Large intestine (tissue), 3 donors: ENCODE results near the gene SLC26A1. TPM values are rescaled to one million over a fixed set of nuclear protein-coding genes. Genes with fewer than 3 reads are reported as not detected.

ENCODE experiments used
- DNase-seq, 2 donors: peaks; one replicate each; pipeline versions ENCODE4 v3.0.0 to v3.0.0-alpha.2; 2013
- H3K27ac ChIP-seq: one replicate; pipeline ENCODE4 v1.5.1; 2013; ENCODE audit warnings: low read length
- H3K27me3 ChIP-seq: 2 replicates; pipeline ENCODE4 v1.6.1; 2013; ENCODE audit warnings: low read length; ENCODE audit not compliant: control insufficient read depth, insufficient read depth
- H3K36me3 ChIP-seq: 2 replicates; pipeline ENCODE4 v1.6.1; 2013; ENCODE audit warnings: low read length; ENCODE audit not compliant: control insufficient read depth, insufficient read depth
- H3K4me1 ChIP-seq: one replicate; pipeline ENCODE4 v1.6.1; 2013; ENCODE audit warnings: low read length; ENCODE audit not compliant: control insufficient read depth, insufficient read depth
- H3K4me3 ChIP-seq: one replicate; pipeline ENCODE4 v1.5.1; 2013; ENCODE audit warnings: low read length
- H3K9me3 ChIP-seq: one replicate; pipeline ENCODE4 v1.6.1; 2013; ENCODE audit warnings: mild to moderate bottlenecking, low read depth, low read length, moderate library complexity; ENCODE audit not compliant: control insufficient read depth
- WGBS: methylation state at CpG from one replicate; pipeline ENCODE4 v1.1.5; 2013; ENCODE audit warnings: low lambda C conversion rate; ENCODE audit not compliant: insufficient coverage; 5-methylcytosine and 5-hydroxymethylcytosine counted together
- polyA plus RNA-seq: library from polyadenylated mRNA; unstranded; fragments of 120-200 nt; gene quantifications from one replicate; pipeline ENCODE4 v1.2.1, GENCODE V29; 2013

SLC26A1 gene
- polyA plus RNA-seq, 1 donor, result 10.1 TPM

DNA sequence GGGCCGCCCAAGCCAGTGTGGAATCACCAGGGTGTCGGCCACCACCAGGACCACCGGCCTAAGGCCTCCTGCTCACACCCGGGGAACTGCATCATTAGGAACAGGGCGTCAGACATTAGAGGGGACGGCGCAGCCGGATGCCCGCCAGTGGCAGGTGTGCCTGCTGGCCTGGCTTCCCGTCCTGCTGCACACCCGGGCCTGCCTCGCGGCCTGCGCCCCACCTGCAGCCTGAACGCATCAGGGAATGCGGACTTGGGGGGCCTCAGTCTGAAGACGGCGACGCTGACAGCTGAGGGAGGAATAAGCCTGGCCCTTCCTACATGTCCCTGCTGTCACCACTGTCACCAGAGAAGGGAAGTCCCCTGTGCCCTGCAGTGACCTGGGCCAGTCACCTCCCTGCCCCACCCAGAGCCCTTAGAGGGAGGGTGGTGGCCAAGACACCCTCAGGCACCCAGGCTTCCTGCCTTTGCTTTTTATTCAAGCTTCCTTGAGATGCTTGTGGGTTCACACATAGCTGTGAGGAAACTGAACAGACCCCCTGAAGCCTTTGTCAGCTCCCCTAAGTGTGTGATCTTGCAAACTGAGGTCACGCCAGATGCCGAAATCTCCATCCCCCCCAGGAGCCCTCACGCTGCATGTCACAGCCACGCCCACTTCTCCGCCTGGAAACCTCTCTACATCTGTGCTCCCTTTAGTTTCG lies 23.0 kb downstream of the SLC26A1 start:
- peak overlapping the region; percentile 89 for H3K27ac ChIP-seq
- peaks cover 16% of the 10 kb centered on the region for H3K27me3 ChIP-seq
- H3K4me1 ChIP-seq, result peaks cover 35% of the 10 kb centered on the region
- peaks cover 19% of the 10 kb centered on the region for H3K36me3 ChIP-seq
- H3K9me3 ChIP-seq, result peaks cover 18% of the 10 kb centered on the region
- no peak for DNase-seq
- WGBS, result 63% methylated on average over 2 of the region's 25 CpGs
- H3K4me3 ChIP-seq, result no peak overlapping the region

DNA sequence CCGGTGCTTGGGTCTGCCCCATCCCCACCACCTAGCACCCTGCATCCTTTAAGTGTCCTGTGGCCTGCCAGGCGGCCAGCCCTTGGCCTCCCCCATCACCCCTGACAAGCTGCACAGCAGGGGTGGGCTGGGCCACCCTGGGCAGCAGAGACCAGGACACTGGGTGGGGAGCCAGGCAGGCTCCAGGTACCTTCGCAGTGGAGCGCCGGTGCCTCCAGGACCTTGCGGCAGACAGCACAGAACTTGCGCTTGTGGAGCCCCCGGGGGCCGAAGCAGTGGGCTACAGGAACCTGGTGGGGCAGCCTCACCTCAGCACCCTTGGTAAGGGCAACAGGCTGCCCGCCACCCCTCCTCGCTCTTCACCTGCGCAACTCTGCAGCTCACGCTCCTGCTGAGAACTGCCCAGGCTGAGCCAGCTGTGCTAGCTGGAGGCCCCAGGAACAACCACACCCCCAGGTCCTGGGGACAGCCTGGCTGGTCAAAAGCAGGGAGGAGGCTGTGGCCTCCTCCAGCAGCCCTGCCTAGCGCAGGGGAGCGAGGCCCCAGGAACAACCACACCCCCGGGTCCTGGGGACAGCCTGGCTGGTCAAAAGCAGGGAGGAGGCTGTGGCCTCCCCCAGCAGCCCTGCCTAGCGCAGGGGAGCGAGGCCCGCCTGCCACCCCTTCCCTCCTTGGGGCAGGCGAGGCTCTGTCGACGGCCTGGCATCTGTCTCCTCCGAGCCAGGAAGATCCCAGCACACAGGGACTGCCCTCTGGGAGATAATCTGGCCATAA lies 24.4 kb downstream of the SLC26A1 start:
- Histone ChIP-seq H3K36me3 (peaks cover 31% of the 10 kb centered on the region), H3K27me3 (peaks cover 16% of the 10 kb centered on the region), H3K4me3 (no peak overlapping the region), H3K9me3 (peaks cover 4% of the 10 kb centered on the region), H3K27ac (no peak overlapping the region), H3K4me1 (peaks cover 35% of the 10 kb centered on the region)
- no CpG with 5 or more reads among the region's 23 CpGs for WGBS
- DNase-seq, result no peak

DNA sequence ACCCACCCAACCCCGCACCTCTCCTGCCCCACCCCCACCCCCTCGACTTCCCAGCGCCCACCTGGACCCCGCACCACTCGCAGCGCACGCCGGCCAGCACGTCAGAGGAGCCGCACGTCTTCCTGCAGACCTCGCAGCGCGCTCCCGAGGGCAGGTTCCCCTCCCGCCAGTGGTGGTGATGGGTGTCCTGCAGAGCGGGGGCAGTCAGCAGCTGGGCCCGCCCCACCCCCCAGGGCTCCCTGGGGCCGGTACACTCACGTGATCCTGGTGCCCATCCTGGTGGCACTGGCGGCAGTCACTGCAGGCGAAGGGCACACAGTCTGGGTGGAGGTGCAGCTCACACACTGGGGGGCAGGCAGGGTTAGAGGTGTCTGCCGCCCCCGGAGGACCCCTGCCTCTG lies 25.0 kb downstream of the SLC26A1 start:
- DNase-seq, result no peak
- no CpG with 5 or more reads among the region's 24 CpGs for WGBS
- H3K9me3 ChIP-seq, result peaks cover 3% of the 10 kb centered on the region
- H3K4me1 ChIP-seq, result peaks cover 35% of the 10 kb centered on the region
- no peak overlapping the region for H3K27ac ChIP-seq
- H3K36me3 ChIP-seq, result peaks cover 35% of the 10 kb centered on the region
- peaks cover 16% of the 10 kb centered on the region for H3K27me3 ChIP-seq
- H3K4me3 ChIP-seq, result no peak overlapping the region

DNA sequence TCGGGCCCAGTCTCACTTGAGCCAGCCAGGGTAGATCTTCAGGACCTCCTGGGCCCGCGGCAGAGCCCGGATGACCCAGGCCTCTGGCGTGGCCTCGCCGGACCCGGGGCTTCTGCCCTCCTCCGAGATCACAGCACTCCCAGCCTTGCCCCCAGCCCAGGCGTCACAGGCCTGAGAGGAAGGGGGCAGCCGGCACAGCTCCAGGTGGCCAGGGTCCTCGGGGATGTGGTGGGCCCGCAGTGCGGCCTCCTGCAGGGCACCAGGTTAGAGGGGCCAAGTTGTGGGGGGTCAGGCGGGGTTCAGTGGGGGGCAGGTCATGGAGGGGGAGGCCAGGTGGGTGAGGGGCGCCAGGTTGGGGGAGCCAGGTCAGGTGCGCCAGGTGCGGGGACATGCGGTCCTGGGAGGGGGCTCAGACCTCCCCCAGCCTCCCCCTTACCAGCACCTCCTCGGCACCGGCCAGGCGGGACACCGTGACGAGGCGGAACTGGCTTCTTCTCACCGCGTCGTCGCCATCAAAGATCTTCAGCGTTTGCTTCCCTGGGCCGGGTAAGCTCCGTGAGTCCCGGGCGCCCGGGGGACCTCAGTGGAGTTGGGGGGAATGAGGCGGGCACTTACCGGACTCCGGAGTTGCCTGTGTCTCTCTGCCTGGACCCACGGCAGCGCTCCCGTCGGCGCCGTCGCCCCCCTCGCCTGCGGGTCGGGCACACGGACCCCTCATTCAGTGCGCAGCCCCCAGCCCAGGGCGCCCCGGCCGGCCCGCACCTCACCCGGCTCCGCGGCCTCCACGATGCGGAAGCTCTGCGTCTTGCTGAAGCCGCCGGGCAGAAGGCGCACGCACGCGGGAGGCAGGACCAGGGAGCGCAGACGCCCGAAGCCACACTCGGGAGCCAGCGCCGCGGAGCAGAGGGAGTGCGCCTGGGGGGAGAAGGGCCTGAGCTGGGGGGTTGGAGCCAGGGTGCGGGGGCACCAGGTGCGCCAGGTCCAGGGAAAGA lies 25.8 kb downstream of the SLC26A1 start:
- H3K9me3 ChIP-seq, result peaks cover 3% of the 10 kb centered on the region
- H3K27me3 ChIP-seq, result peaks cover 16% of the 10 kb centered on the region
- peaks cover 34% of the 10 kb centered on the region for H3K4me1 ChIP-seq
- H3K4me3 ChIP-seq, result no peak overlapping the region
- WGBS, result no CpG with 5 or more reads among the region's 76 CpGs
- peaks cover 43% of the 10 kb centered on the region for H3K36me3 ChIP-seq
- no peak for DNase-seq
- H3K27ac ChIP-seq, result no peak overlapping the region

DNA sequence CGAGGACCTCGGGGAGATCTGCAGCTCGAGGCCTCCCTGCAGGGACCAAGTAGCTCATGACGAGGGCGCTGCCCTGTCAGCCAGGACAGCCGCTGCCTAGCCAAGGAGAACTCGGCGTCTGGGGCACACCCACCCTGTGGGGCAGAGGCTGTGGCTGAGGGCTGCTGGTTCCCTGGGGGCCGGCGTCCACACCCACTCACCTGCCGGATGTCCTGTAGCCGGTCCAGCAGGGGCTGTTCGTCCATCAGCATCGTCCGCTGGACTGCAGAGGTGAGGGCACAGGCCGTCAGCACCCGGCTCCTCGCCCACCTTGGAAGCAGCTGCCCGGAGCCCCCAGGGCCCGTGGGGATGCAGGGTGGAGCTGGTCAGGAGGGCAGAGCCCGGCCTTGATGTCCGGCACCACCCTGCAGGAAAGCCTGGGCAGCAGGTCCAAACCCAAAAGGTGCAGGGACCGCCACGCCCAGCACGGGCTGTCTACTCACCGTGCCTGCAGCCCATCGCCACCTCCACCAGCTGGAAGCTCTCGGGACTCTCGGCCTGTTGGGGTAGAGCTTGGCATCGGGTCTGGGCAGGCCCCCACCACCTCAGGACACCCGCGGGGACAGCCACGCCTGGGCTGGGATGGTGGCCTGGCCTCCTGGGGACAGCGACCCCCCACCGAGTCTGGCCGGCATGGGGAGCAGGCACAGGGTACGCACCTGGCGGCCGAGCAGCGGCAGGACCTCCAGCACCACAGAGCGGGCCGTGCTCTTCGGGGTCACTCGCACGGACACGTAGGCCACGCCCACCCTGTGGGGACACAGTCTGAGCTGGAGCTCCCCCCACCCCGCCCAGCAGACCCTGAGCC lies 26.7 kb downstream of the SLC26A1 start:
- no peak overlapping the region for H3K4me3 ChIP-seq
- H3K27me3 ChIP-seq, result peaks cover 16% of the 10 kb centered on the region
- peaks cover 3% of the 10 kb centered on the region for H3K9me3 ChIP-seq
- DNase-seq, result no peak
- peaks cover 52% of the 10 kb centered on the region for H3K36me3 ChIP-seq
- H3K4me1 ChIP-seq, result peaks cover 25% of the 10 kb centered on the region
- no CpG with 5 or more reads among the region's 48 CpGs for WGBS
- no peak overlapping the region for H3K27ac ChIP-seq

DNA sequence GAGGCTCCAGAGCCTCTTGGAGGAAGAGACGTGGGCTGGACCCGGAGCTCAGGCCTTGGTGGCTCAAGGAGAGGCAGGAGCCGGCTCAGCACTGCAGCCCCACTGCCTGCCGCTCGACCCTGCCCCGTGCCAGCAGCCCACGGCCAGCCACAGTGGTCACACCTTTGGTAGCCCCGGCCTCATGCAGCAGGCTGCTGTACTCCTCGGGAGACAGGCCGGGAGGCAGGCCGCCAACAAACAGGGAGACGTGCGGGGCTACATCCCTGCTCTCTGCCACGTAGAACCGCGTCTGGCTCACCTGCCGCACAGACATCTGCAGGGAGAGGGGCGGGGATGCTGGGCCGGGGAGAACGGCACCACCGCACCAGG lies 27.5 kb downstream of the SLC26A1 start:
- peaks cover 17% of the 10 kb centered on the region for H3K4me1 ChIP-seq
- WGBS, result no CpG with 5 or more reads among the region's 21 CpGs

DNA sequence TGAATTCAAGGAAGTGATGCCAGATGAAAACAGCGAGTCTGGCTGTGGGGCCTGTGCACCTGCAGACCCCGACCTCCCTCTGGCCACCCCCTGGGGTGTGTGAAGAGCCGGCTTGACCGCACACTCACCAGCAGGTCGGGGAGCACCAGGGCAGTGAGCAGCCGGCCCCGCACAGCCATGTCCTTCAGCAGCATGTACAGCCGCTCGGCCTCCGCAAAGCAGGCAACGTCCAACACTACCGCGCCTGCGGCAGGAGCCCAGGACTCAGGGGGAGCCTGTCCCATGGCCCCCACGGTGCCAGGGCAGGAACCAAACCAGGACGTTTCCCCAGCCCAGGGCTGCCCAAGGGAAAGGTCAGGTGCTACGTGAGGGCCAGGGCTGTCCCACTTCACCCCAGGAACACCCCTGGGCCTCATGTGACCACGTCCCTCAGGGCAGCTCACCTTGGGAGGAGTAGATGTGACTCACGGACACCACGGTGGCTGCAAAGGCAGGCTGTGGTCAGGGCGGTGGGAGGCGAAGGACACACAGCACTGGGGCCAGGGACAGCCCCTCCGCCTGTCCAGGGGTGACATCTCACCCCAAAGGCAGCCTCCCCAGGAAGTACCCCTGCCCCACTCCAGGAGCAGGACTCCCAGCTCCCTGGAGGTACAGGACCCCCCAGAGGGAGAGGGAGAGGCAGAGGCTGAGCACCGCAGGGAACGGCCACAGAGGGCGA lies 28.0 kb downstream of the SLC26A1 start:
- peaks cover 59% of the 10 kb centered on the region for H3K36me3 ChIP-seq
- DNase-seq, result no peak
- no peak overlapping the region for H3K27ac ChIP-seq
- WGBS, result no CpG with 5 or more reads among the region's 26 CpGs
- H3K4me1 ChIP-seq, result peaks cover 12% of the 10 kb centered on the region
- H3K9me3 ChIP-seq, result peaks cover 3% of the 10 kb centered on the region
- H3K27me3 ChIP-seq, result peaks cover 16% of the 10 kb centered on the region
- H3K4me3 ChIP-seq, result no peak overlapping the region

More for the DNA sequence above, 27.5 kb downstream of the SLC26A1 start:
- Histone ChIP-seq H3K27ac (no peak overlapping the region), H3K9me3 (peaks cover 3% of the 10 kb centered on the region), H3K4me3 (no peak overlapping the region), H3K27me3 (peaks cover 16% of the 10 kb centered on the region), H3K36me3 (peaks cover 57% of the 10 kb centered on the region)
- DNase-seq, result no peak

DNA sequence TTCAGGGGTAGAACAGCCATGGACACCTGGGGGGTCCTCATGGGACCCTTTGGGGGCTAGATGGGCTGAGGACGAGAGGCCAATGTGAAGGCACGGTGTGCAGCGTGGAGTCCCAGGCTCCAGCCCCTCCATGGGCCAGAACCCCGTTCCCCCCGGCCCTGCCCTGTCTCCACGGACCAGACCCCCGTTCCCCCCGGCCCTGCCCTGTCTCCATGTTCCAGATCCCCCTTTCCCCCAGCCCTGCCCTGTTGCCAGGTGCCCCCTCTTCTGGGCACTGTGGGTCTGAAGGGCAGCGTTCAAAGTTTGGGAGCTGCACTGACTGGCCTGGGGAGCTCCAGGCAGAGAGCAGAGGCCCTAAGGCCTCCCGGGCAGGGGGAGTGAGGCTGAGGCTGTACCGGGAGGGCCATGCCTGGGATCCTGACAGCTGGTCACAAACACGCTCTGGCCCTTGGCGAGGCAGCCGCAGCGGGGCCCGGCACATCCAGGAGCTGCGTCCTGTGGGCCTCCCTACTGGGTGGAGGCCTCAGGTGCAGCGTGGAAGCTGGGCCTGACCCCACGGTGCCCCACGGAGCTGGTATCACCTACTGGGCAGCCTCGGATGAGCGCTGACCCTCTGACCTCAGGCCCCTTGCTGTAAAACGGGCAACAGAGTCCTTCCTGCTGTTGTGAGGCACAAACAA lies 28.7 kb downstream of the SLC26A1 start:
- WGBS, result no CpG with 5 or more reads among the region's 23 CpGs
- Histone ChIP-seq H3K36me3 (peaks cover 62% of the 10 kb centered on the region), H3K4me1 (peaks cover 10% of the 10 kb centered on the region), H3K27ac (no peak overlapping the region), H3K4me3 (no peak overlapping the region), H3K27me3 (peaks cover 16% of the 10 kb centered on the region), H3K9me3 (peaks cover 3% of the 10 kb centered on the region)
- no peak for DNase-seq
